Measurements from ENCODE around the gene TUFT1. TPM values are rescaled to one million over a fixed set of nuclear protein-coding genes. Genes with fewer than 3 reads are reported as not detected.

TUFT1 gene
- total RNA-seq, 2 experiments from 2014 or later, result 7.2 to 9.6 TPM

DNA sequence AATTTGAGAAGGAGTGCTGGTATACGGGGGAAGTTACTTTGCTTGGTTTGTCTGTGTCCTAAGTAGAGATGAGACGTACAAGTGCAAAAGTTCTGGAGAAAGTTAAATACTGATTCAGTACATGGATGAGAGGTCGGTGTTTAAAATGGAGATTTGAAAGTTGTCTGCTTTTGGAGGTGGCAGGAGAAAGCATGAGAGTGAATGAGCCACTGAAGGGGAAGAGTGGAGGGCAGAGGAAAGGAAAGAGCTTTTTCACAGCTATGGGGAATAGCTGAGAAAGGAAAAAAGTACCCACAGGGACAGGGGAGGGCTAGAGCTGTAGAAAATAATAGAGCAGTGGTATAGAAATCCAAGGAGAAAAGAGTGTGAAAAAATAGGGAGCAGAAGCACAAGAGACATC is 47.1 kb upstream of the TUFT1 start:
- intact Hi-C loops (cut with DNase I, micrococcal nuclease), result no loop called here
- TF ChIP-seq, protein P1, sequence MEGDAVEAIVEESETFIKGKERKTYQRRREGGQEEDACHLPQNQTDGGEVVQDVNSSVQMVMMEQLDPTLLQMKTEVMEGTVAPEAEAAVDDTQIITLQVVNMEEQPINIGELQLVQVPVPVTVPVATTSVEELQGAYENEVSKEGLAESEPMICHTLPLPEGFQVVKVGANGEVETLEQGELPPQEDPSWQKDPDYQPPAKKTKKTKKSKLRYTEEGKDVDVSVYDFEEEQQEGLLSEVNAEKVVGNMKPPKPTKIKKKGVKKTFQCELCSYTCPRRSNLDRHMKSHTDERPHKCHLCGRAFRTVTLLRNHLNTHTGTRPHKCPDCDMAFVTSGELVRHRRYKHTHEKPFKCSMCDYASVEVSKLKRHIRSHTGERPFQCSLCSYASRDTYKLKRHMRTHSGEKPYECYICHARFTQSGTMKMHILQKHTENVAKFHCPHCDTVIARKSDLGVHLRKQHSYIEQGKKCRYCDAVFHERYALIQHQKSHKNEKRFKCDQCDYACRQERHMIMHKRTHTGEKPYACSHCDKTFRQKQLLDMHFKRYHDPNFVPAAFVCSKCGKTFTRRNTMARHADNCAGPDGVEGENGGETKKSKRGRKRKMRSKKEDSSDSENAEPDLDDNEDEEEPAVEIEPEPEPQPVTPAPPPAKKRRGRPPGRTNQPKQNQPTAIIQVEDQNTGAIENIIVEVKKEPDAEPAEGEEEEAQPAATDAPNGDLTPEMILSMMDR (IDR thresholded peaks at IDR 0.05), result no peak
- H3K9me3 ChIP-seq (ENCODE audit: control insufficient read depth in 1 of 2, insufficient read depth in 1 of 2, low read length in 2 of 2), result no peaks in the 10 kb centered on the region
- ChIA-PET POLR2A (no interaction called here), CTCF (no interaction called here)
- H3K4me3 ChIP-seq (ENCODE audit: low read length), result no peak overlapping the region
- no peak overlapping the region for H3K27ac ChIP-seq (ENCODE audit: low read depth in 1 of 2, low read length in 2 of 2)
- Mint-ChIP-seq H3K9me3 (no peaks in the 10 kb centered on the region), H3K4me1 (ENCODE audit: low read depth) (no peaks in the 10 kb centered on the region), H3K27ac (no peak overlapping the region), H3K36me3 (ENCODE audit: low read depth) (no peaks in the 10 kb centered on the region), H3K27me3 (no peaks in the 10 kb centered on the region), H3K4me3 (no peak overlapping the region)
- DNase-seq, result no peak
- H3K36me3 ChIP-seq (ENCODE audit: insufficient read depth, low read length), result no peaks in the 10 kb centered on the region
- H3K27me3 ChIP-seq (ENCODE audit: control insufficient read depth in 1 of 2, insufficient read depth in 2 of 2, low read length in 2 of 2), result no peaks in the 10 kb centered on the region
- no peaks in the 10 kb centered on the region for H3K4me1 ChIP-seq (ENCODE audit: insufficient read depth, low read length)
- no peak for ATAC-seq (ENCODE audit: poor library complexity)

DNA sequence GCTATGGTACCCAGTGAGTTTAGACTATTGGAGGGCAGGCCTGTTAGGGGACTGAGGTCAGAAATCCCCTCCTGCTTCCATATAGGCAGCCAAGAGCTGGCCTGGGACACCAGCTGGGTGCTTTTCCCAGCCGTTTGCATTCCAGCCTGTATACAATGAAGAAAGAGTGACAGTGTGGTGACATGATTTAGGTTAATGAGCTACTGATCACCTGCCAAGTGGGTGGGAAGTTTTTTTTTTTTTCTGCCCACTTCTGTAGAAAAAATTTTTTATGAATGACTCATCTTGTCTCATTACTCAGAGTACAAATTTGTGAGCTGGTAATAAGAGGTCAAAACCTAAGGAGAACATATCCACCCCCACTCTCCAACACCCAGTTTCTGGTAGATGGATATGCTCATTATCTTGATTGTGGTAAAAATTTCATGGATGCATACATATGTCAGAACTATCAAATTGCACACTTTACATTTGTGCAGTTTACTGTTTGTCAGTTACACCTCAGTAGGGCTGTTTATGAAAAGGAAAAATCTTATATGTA is 45.3 kb upstream of the TUFT1 start:
- no peaks in the 10 kb centered on the region for H3K4me1 Mint-ChIP-seq (ENCODE audit: low read depth)
- no peaks in the 10 kb centered on the region for H3K9me3 ChIP-seq (ENCODE audit: control insufficient read depth in 1 of 2, insufficient read depth in 1 of 2, low read length in 2 of 2)
- H3K27ac Mint-ChIP-seq, result no peak overlapping the region
- no peaks in the 10 kb centered on the region for H3K36me3 ChIP-seq (ENCODE audit: insufficient read depth, low read length)
- ChIA-PET POLR2A (interaction anchor here (1.2 kb wide), 1 partner anchor 16 kb away, joined by 6 read pairs; the partner anchor contains the start of gene CGN), CTCF (interaction anchor here (0.6 to 0.9 kb wide), 2 partner anchors 12 to 22 kb away, joined by 3 read pairs; no protein-coding TSS in a partner anchor)
- no peaks in the 10 kb centered on the region for H3K4me1 ChIP-seq (ENCODE audit: insufficient read depth, low read length)
- no peaks in the 10 kb centered on the region for H3K9me3 Mint-ChIP-seq
- H3K4me3 Mint-ChIP-seq, result no peak overlapping the region
- intact Hi-C loops (cut with DNase I, micrococcal nuclease), result no loop called here
- TF ChIP-seq, protein P1 (IDR thresholded peaks at IDR 0.05), result no peak
- DNase-seq (peak in 1 of 14 experiments; percentile 24), ATAC-seq (ENCODE audit: poor library complexity) (no peak)
- peaks cover 5% of the 10 kb centered on the region for H3K27me3 Mint-ChIP-seq
- no peak overlapping the region for H3K27ac ChIP-seq (ENCODE audit: low read depth in 1 of 2, low read length in 2 of 2)
- no peaks in the 10 kb centered on the region for H3K36me3 Mint-ChIP-seq (ENCODE audit: low read depth)
- H3K4me3 ChIP-seq (ENCODE audit: low read length), result no peak overlapping the region
- H3K27me3 ChIP-seq (ENCODE audit: control insufficient read depth in 1 of 2, insufficient read depth in 2 of 2, low read length in 2 of 2), result no peaks in the 10 kb centered on the region

DNA sequence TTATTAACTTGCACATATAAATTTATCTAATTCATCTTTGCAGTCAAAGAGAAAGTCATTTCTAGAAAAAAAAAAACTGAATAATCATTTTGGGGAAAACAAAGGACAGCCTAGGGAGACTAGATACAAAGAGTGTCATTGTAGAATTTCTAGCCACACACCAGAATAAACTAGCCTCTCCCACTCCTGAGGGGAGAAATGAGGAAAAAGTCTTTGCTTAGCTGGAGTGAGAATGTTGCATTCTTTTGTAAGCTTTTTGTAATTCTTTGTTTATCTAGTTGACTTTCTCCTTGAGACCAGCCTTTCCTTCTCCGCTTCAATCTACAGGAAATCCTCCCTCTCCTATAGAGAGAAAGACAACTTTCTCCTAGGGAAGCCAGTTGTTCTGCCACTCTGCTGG is 44.8 kb upstream of the TUFT1 start:
- Mint-ChIP-seq H3K4me3 (no peak overlapping the region), H3K4me1 (ENCODE audit: low read depth) (no peaks in the 10 kb centered on the region), H3K27me3 (peaks cover 6% of the 10 kb centered on the region), H3K9me3 (no peaks in the 10 kb centered on the region), H3K27ac (no peak overlapping the region), H3K36me3 (ENCODE audit: low read depth) (no peaks in the 10 kb centered on the region)
- Histone ChIP-seq H3K4me3 (ENCODE audit: low read length) (no peak overlapping the region), H3K9me3 (ENCODE audit: control insufficient read depth in 1 of 2, insufficient read depth in 1 of 2, low read length in 2 of 2) (no peaks in the 10 kb centered on the region), H3K36me3 (ENCODE audit: insufficient read depth, low read length) (no peaks in the 10 kb centered on the region), H3K27me3 (ENCODE audit: control insufficient read depth in 1 of 2, insufficient read depth in 2 of 2, low read length in 2 of 2) (no peaks in the 10 kb centered on the region), H3K27ac (ENCODE audit: low read depth in 1 of 2, low read length in 2 of 2) (no peak overlapping the region), H3K4me1 (ENCODE audit: insufficient read depth, low read length) (no peaks in the 10 kb centered on the region)
- CTCF ChIA-PET, result interaction anchor here (0.9 kb wide), 1 partner anchor 23 kb away, joined by 3 read pairs; no protein-coding TSS in a partner anchor
- DNase-seq, result no peak
- intact Hi-C loops (cut with DNase I, micrococcal nuclease), result no loop called here
- ATAC-seq (ENCODE audit: poor library complexity), result no peak
- POLR2A ChIA-PET, result no interaction called here
- TF ChIP-seq, protein P1 (IDR thresholded peaks at IDR 0.05), result no peak
